ENCODE measurements around the gene PAIP2. TPM values are rescaled to one million over a fixed set of nuclear protein-coding genes. Genes with fewer than 3 reads are reported as not detected.

The PAIP2 gene
- total RNA-seq, 1 experiment from 2014 or later: 108 TPM

GRCh38 chr5:139293202-139293506, 48.5 kb upstream of the PAIP2 start (continued):
- TF ChIP-seq ZBTB33 (IDR thresholded peaks at IDR 0.05; ENCODE audit: extremely low read depth, insufficient replicate concordance, low read length) (no peak), RAD21 (IDR thresholded peaks at IDR 0.05; ENCODE audit: low read depth) (no peak), ZNF274 (IDR thresholded peaks at IDR 0.05; ENCODE audit: low read depth, low read length) (no peak), SIN3A (IDR thresholded peaks at IDR 0.05; ENCODE audit: low read depth) (no peak), SP1 (IDR thresholded peaks at IDR 0.05; ENCODE audit: low read depth) (no peak)

GRCh38 chr5:139293507-139294373, 47.9 kb upstream of the PAIP2 start, which contains the start of gene MATR3:
Gene MATR3 (plus strand): TSS chr5:139293740. CDS start chr5:139307416, 13,676 bp downstream.
- DNase-seq (ENCODE audit: low read depth, low spot score): peak; percentile 91
- Histone ChIP-seq H3K36me3 (ENCODE audit: control insufficient read depth in 1 of 2, insufficient read depth in 2 of 2, low read length in 2 of 2) (peaks cover 0 to 7% of the 10 kb centered on the region in 2 experiments; a peak in 3 of 4 replicates), H2AFZ (ENCODE audit: low read depth, low read length, poor library complexity, severe bottlenecking) (no peak within 1 kb of the TSS), H3K4me1 (ENCODE audit: control insufficient read depth in 1 of 2, insufficient read depth in 2 of 2, low read length in 2 of 2) (peaks cover 27 to 39% of the 10 kb centered on the region in 2 experiments), H3K9me2 (ENCODE audit: insufficient read depth) (no peaks in the 10 kb centered on the region), H3K4me2 (ENCODE audit: low read length) (peak within 1 kb of the TSS; percentile 67), H3K27me3 (ENCODE audit: insufficient read depth, low read length) (no peaks in the 10 kb centered on the region), H3K27ac (ENCODE audit: low read depth, low read length) (peak within 1 kb of the TSS; percentile 99), H3K4me3 (replicated peaks in 1 of 2; ENCODE audit: low read depth in 1 of 2, low read length in 2 of 2) (peak within 1 kb of the TSS; percentile 69 to 76), H3K9ac (ENCODE audit: low read length) (peak within 1 kb of the TSS; percentile 95), H3K79me2 (ENCODE audit: insufficient read depth, low read length) (peaks cover 53% of the 10 kb centered on the region), H3K9me3 (ENCODE audit: control insufficient read depth in 1 of 2, insufficient read depth in 1 of 2, low read depth in 1 of 2, low read length in 2 of 2) (no peaks in the 10 kb centered on the region), H4K20me1 (ENCODE audit: insufficient read depth) (peaks cover 36% of the 10 kb centered on the region; the same call in 1 of the 2 replicates)
- CTCF ChIA-PET: interaction anchor here (1.5 kb wide), 1 partner anchor 48 kb away, joined by 3 read pairs; the partner anchor contains the start of gene PAIP2
- RAD21 ChIA-PET (ENCODE audit: low non-redundant PET in 1 of 2, low total read pairs in 2 of 2, uncharacterized antibody in 2 of 2, unreplicated experiment in 2 of 2): interaction anchor here (0.6 to 0.7 kb wide), 2 partner anchors 18 to 21 kb away, joined by 3 read pairs; no protein-coding TSS in a partner anchor
- BruUV-seq (replicated peaks): TSS peak; percentile 36
- POLR2A ChIA-PET: interaction anchor here (0.6 to 3.0 kb wide), 18 partner anchors 10 to 718 kb away, joined by 3 to 24 read pairs (median 3); partner anchors contain the start of genes CTNNA1, HSPA9, PAIP2 and SPATA24
- peak; percentile 85 for ATAC-seq
- intact Hi-C loops (cut with micrococcal nuclease): loop anchor here (1.0 to 2.0 kb wide), 2 partner anchors 48 to 99 kb away; partner anchors contain the start of gene PAIP2
- TF ChIP-seq MAX (IDR thresholded peaks at IDR 0.05): no peak
- TF ChIP-seq REST (IDR thresholded peaks at IDR 0.05; ENCODE audit: low read depth): no peak
- TF ChIP-seq EZH2phosphoT487 (IDR thresholded peaks at IDR 0.05; ENCODE audit: borderline replicate concordance): no peak
- TF ChIP-seq SRF (IDR thresholded peaks at IDR 0.05; ENCODE audit: low read depth): no peak
- TF ChIP-seq ZFX (IDR thresholded peaks at IDR 0.05): peak; percentile 67; the same call in 1 of the 2 replicates
- TF ChIP-seq RAD21 (IDR thresholded peaks at IDR 0.05; ENCODE audit: low read depth): no peak
- TF ChIP-seq ZNF274 (IDR thresholded peaks at IDR 0.05; ENCODE audit: low read depth, low read length): no peak
- TF ChIP-seq CBX3 (IDR thresholded peaks at IDR 0.05; ENCODE audit: low read depth): no peak
- no peak for TF ChIP-seq SP1 (IDR thresholded peaks at IDR 0.05; ENCODE audit: low read depth)
- TF ChIP-seq CTCF (IDR thresholded peaks at IDR 0.05 in 2 of 3, conservative IDR thresholded peaks at IDR 0.05 in 1 of 3; ENCODE audit: borderline replicate concordance in 1 of 3, insufficient read depth in 1 of 3, low read depth in 2 of 3, low read length in 2 of 3): no peak
- TF ChIP-seq SIN3A (IDR thresholded peaks at IDR 0.05; ENCODE audit: low read depth): no peak
- no peak for TF ChIP-seq CEBPB (IDR thresholded peaks at IDR 0.05; ENCODE audit: low read depth)
- no peak for TF ChIP-seq JUND (IDR thresholded peaks at IDR 0.05)
- peak; percentile 82 for TF ChIP-seq TCF7L2 (IDR thresholded peaks at IDR 0.05; ENCODE audit: borderline replicate concordance, extremely low read depth, insufficient read depth, insufficient read length)

Measured in HCT116 (cell line).